Embryonic facial prominence (tissue), 1 donor: Measurements from ENCODE around the gene SMARCD2.
"Not testable (repeated sequence)": the region's sequence is repeated elsewhere in the genome, so short reads cannot be mapped to it uniquely, and the experiment has no call there.

Experiments used
- DNase-seq: peaks from one replicate; pipeline ENCODE4 v3.0.0-alpha.2; 2016; ENCODE audit errors: extremely low spot score

The SMARCD2 gene

GRCh38 chr17:63804328-63804727, 38.2 kb downstream of the SMARCD2 start:
- DNase-seq: no peak

DNA sequence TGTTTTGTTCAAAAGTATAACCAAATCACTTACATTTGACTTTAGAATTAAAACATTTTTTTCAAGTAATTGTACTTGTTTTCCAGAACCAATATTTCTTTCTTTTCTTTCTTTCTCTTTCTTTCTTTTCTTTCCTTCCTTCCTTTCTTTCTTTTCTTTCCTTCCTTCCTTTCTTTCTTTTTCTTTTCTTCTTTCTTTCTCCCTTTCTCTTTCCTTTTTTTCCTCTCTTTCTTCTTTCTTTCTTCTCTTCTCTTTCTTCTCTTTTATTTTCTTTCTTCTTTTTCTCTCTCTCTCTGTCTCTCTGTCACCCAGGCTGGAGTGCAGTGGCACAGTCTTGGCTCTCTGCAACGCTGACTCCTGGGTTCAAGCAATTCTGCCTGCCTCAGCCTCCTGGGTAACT, 41.7 kb downstream of the SMARCD2 start:
- no peak for DNase-seq

DNA sequence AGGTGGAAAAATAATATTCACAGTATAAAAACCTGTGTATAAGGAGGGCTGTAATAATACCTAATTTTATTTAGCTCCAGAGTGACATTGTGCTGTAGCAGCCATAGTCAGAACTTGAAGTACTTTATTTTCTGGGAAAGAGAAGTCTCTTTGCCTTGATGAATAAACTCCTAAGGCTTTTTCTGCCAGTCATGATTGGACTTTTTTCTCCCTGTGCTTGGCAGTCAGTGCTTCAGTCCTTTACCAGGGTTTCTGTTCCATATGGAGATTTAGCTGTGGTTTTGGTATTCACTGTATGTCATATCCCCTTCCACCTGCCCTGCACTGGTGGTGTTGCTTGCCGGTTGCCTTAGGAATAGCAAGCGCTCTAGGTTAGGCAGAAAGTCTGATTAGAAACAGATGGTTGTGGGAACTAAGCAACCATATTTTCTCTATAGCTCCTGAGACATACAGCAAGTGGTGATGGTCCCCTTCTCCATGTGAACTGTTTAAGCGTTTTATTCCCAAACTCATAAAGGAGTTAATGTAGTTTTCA, 43.8 kb downstream of the SMARCD2 start:
- no peak for DNase-seq

DNA sequence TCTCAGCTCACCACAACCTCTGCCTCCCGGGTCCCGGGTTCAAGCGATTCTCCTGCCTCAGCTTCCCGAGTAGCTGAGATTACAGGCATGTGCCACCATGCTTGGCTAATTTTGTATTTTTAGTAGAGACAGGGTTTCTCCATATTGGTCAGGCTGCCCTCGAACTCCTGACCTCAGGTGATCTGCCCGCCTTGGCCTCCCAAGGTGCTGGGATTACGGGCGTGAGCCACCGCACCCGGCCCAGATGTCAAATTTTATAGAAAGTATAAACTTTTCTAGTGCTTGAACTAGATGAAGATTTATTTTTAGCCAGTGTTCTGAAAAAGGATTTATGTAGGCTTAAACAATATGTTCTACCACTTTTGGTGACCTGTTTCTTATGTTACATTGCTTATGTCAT, 46.1 kb downstream of the SMARCD2 start:
- not testable (repeated sequence) for DNase-seq

DNA sequence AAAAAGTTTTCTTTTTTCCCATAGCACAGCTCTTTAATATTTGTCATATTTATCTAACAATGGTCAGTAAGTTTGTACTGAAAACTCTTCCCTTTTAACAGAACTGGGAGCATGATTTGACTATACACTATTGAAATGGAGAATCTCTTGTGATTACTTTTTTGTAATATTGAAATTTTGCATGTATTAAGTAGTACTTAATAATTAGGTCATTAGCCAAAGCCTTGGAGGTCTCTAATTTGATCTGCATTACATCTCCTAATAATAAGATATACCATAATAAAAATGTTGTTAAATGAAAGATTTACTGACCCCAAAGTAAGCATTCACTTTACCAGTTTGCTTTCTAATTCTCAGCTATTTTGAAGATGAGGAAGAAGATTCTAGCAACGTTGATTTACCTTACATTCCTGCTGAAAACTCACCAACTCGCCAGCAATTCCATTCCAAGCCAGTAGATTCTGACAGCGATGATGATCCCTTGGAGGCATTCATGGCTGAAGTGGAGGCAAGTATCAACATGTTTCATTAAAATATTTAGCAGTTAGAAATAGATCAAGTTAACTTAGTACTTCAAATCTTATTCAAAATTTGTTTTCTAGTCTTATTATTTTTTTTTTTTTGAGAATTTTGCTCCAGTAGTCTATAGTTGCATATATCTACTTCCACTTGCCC, 50.3 kb downstream of the SMARCD2 start:
- DNase-seq: no peak

GRCh38 chr17:63790057-63790456, 52.4 kb downstream of the SMARCD2 start:
- no peak for DNase-seq

DNA sequence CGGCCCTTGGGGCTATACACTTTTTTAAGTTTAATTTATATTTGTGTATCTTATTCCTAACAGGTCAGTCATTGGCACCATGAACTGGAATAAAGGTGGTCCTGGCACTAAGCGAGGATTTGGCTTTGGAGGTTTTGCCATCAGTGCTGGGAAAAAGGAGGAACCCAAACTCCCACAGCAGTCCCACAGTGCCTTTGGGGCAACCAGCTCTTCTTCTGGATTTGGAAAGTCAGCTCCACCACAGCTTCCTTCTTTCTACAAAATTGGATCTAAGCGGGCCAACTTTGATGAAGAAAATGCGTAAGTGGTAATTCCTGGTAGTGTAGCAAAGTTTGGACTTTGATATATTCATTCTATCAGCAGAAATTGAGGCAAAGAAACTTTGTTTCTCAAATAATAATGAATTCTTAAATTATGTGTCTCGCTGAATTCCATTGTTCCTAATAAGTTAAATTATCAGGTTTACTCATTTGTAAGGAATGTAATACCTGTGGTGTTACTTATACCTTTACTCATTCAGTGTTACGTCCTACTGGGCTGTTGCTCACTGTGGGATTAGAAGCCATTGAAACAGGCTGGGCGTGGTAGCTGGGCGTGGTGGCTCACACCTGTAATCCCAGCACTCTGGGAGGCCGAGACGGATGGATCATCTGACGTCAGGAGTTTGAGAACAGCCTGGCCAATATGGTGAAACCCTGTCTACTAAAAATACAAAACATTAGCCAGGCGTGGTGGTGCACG, 55.3 kb downstream of the SMARCD2 start:
- no peak for DNase-seq

- no peak for DNase-seq
Measured at GRCh38 chr17:63786117-63786516, 56.4 kb downstream of the SMARCD2 start.

- DNase-seq: no peak
Measured at GRCh38 chr17:63785556-63785955, 56.9 kb downstream of the SMARCD2 start.

GRCh38 chr17:63783522-63783921, 59.0 kb downstream of the SMARCD2 start:
- DNase-seq: no peak
